ENCODE data around the gene MYO18B.

Gene MYO18B

DNA sequence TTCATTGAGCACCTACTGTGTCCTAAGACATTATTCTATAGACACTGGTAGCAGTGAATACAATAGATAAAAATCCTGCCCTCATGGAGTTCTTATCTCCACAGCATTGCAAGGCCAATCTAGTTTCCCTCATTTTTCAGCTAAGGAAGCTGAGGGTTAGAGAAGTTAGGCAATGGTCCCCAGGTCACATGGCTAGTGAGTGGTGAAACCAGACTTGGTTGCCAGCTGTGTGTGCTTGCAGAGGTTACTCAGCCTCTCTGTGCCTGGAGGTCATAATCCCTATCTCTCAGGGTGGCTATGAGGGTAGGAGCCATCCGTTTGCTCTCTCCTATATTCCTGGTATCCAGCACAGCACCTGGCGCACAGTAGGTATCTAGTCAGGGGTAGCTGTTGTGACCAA is 279.5 kb downstream of the MYO18B start:
- Histone ChIP-seq H3K9ac (ENCODE audit: low read length in 2 of 2) (no peak overlapping the region), H3K36me3 (ENCODE audit: control insufficient read depth in 2 of 2, insufficient read depth in 2 of 2, low read length in 2 of 2) (no peaks in the 10 kb centered on the region), H3K4me1 (ENCODE audit: control insufficient read depth, insufficient read depth, low read length) (no peaks in the 10 kb centered on the region)

DNA sequence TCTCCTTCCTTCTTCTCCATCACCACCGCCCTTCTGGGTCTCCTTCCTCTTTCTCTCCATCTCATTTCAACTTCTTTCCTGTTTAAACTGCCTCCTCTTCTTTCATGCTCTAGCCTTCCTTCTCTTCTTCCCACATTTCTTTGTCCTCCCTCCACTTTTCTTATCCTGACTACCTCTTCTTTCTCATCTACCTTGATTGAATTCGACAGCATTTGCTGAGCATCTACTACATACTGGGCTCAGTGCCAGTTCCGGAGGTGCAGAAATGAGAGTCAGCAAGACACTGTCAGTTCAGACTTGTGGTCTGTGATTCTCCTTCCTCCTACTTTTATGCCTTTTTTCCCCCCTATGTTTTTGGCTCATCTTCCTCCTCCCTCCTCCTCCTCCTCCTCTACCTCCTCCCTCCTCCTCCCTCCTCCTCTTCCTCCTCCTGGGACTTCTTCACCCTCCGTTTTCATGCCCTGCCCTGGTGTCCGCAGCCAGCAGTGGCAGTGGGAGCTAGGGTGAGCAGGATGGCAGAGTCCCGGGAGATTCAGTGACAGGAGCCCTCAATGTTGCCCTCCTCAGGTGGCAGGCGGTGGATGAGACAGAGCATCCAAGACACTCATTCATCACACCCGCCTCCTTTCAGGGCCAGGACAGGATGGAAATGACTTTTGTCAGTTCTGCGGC is 281.3 kb downstream of the MYO18B start:
- no peaks in the 10 kb centered on the region for H3K4me1 ChIP-seq (ENCODE audit: control insufficient read depth, insufficient read depth, low read length)
- no peaks in the 10 kb centered on the region for H3K36me3 ChIP-seq (ENCODE audit: control insufficient read depth in 2 of 2, insufficient read depth in 2 of 2, low read length in 2 of 2)
- H3K9ac ChIP-seq (ENCODE audit: low read length in 2 of 2): no peak overlapping the region
- no peak overlapping the region for H3K4me3 ChIP-seq (ENCODE audit: low read length in 2 of 2)
- peaks cover 4 to 6% of the 10 kb centered on the region in 2 donors for H3K27me3 ChIP-seq (ENCODE audit: control insufficient read depth in 1 of 2, insufficient read depth in 2 of 2, low read length in 2 of 2)
- no peak overlapping the region for H3K27ac ChIP-seq (ENCODE audit: low read length)
- peaks cover 4 to 16% of the 10 kb centered on the region in 2 donors for H3K9me3 ChIP-seq (ENCODE audit: control insufficient read depth in 2 of 2, low read length in 2 of 2)

More for the DNA sequence above, 279.5 kb downstream of the MYO18B start:
- Histone ChIP-seq H3K4me3 (ENCODE audit: low read length in 2 of 2) (no peak overlapping the region), H3K9me3 (ENCODE audit: control insufficient read depth in 2 of 2, low read length in 2 of 2) (peaks cover 4 to 16% of the 10 kb centered on the region in 2 donors), H3K27me3 (ENCODE audit: control insufficient read depth in 1 of 2, insufficient read depth in 2 of 2, low read length in 2 of 2) (peaks cover 4 to 6% of the 10 kb centered on the region in 2 donors), H3K27ac (ENCODE audit: low read length) (no peak overlapping the region)

DNA sequence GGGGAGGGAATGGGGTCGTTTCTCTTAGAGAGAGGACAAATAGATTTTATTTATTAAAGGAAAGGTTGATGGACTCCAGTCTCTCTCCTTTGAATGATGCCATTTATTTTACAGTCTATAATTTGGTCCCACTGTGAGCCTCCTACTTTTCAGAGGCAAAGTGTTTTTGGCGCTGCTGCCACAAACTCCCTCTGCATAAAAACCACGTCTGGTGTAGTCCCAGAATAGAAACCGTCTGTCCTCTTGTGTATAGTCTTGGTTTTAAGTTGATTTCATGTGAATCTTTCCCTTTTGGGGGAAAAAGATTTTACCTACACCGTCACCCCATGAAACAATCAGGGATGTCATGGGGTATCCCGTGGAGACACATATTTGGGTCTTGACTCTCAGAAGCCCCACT is 283.6 kb downstream of the MYO18B start:
- Histone ChIP-seq H3K36me3 (ENCODE audit: control insufficient read depth in 2 of 2, insufficient read depth in 2 of 2, low read length in 2 of 2) (no peaks in the 10 kb centered on the region), H3K27me3 (ENCODE audit: control insufficient read depth in 1 of 2, insufficient read depth in 2 of 2, low read length in 2 of 2) (peaks cover 2 to 4% of the 10 kb centered on the region in 2 donors), H3K9ac (ENCODE audit: low read length in 2 of 2) (no peak overlapping the region), H3K9me3 (ENCODE audit: control insufficient read depth in 2 of 2, low read length in 2 of 2) (peaks cover 4 to 16% of the 10 kb centered on the region in 2 donors), H3K4me3 (ENCODE audit: low read length in 2 of 2) (no peak overlapping the region), H3K27ac (ENCODE audit: low read length) (no peak overlapping the region), H3K4me1 (ENCODE audit: control insufficient read depth, insufficient read depth, low read length) (no peaks in the 10 kb centered on the region)

DNA sequence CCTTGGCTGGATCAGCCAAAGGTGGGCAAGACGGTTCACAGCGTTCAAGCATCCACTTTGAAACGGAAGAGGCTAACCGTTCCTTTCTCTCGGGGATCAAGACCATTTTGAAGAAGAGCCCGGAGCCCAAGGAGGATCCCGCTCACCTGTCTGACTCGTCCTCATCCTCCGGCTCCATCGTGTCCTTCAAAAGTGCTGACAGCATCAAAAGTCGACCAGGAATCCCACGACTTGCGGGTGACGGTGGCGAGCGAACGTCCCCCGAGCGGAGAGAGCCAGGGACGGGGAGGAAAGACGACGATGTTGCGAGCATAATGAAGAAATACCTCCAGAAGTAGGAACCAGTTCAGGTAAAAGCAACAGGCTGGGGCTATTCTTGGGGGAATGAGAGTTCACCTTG is 285.4 kb downstream of the MYO18B start:
- no peaks in the 10 kb centered on the region for H3K36me3 ChIP-seq (ENCODE audit: control insufficient read depth in 2 of 2, insufficient read depth in 2 of 2, low read length in 2 of 2)
- H3K4me3 ChIP-seq (ENCODE audit: low read length in 2 of 2): no peak overlapping the region
- peaks cover 2 to 10% of the 10 kb centered on the region in 2 donors for H3K9me3 ChIP-seq (ENCODE audit: control insufficient read depth in 2 of 2, low read length in 2 of 2)
- no peak overlapping the region for H3K9ac ChIP-seq (ENCODE audit: low read length in 2 of 2)
- no peaks in the 10 kb centered on the region for H3K4me1 ChIP-seq (ENCODE audit: control insufficient read depth, insufficient read depth, low read length)
- no peaks in the 10 kb centered on the region for H3K27me3 ChIP-seq (ENCODE audit: control insufficient read depth in 1 of 2, insufficient read depth in 2 of 2, low read length in 2 of 2)
- H3K27ac ChIP-seq (ENCODE audit: low read length): no peak overlapping the region

DNA sequence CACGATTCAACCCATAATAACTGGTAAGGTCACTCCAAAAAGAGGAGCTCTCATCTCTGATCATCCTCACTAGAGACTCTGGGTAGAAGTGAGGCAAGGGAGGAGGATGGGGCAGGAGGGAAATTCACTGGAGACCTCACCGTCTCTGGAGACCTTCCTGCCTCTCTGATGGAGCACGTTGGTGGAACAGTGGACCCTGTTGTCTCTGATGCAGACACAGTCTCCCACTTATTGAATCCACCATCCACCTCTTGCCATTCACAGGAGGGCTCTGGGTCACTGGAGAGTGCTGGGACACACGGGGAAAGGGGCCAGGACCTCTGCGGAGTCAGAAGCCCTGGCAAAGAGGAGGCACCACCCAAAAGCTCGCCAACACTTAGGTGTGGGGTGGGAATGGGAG is 289.7 kb downstream of the MYO18B start:
- H3K36me3 ChIP-seq (ENCODE audit: control insufficient read depth in 2 of 2, insufficient read depth in 2 of 2, low read length in 2 of 2): no peaks in the 10 kb centered on the region
- H3K4me3 ChIP-seq (ENCODE audit: low read length in 2 of 2): no peak overlapping the region
- peaks cover 0 to 4% of the 10 kb centered on the region in 2 donors for H3K9me3 ChIP-seq (ENCODE audit: control insufficient read depth in 2 of 2, low read length in 2 of 2)
- no peaks in the 10 kb centered on the region for H3K27me3 ChIP-seq (ENCODE audit: control insufficient read depth in 1 of 2, insufficient read depth in 2 of 2, low read length in 2 of 2)
- no peak overlapping the region for H3K27ac ChIP-seq (ENCODE audit: low read length)
- H3K4me1 ChIP-seq (ENCODE audit: control insufficient read depth, insufficient read depth, low read length): no peaks in the 10 kb centered on the region
- H3K9ac ChIP-seq (ENCODE audit: low read length in 2 of 2): no peak overlapping the region

DNA sequence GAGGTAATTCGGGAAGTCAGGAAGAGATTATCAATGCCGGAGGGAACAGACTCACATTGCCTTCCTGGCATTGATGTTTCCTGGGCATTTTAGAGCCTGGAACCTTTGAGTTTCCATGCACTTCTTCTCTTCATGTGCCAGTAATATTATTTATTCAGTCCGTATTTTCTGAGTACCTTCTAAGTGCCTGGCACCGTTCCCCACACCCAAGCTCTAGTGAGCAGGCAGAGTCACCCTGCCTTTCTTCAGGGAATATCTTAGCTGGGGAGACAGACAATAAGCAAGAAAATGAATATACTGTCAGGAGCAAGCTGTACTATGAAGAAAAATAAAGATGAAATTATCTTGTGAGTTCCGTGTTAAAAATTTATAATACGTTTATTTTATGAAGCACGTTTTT is 291.1 kb downstream of the MYO18B start:
- no peaks in the 10 kb centered on the region for H3K27me3 ChIP-seq (ENCODE audit: control insufficient read depth in 1 of 2, insufficient read depth in 2 of 2, low read length in 2 of 2)
- H3K9ac ChIP-seq (ENCODE audit: low read length in 2 of 2): no peak overlapping the region
- no peaks in the 10 kb centered on the region for H3K4me1 ChIP-seq (ENCODE audit: control insufficient read depth, insufficient read depth, low read length)
- no peak overlapping the region for H3K27ac ChIP-seq (ENCODE audit: low read length)
- peaks cover 0 to 4% of the 10 kb centered on the region in 2 donors for H3K9me3 ChIP-seq (ENCODE audit: control insufficient read depth in 2 of 2, low read length in 2 of 2)
- H3K4me3 ChIP-seq (ENCODE audit: low read length in 2 of 2): no peak overlapping the region
- H3K36me3 ChIP-seq (ENCODE audit: control insufficient read depth in 2 of 2, insufficient read depth in 2 of 2, low read length in 2 of 2): no peaks in the 10 kb centered on the region

DNA sequence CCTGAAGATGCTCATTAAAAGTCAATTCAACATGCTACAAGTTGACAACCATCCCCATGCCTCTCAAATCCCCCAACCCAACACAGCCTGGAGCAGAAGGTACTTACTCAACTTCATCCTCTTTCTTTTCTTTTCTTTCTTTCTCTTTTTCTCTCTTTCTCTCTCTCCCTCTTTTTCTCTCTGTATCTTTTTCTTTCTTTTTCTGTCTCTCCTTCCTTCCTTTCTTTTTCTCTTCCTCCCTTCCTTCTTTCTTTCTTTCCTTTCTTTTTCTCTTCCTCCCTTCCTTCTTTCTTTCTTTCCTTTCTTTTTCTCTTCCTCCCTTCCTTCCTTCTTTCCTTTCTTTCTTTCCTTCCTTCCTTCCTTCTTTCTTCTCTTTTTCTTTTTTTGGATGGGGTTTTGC is 291.6 kb downstream of the MYO18B start:
- H3K27me3 ChIP-seq (ENCODE audit: control insufficient read depth in 1 of 2, insufficient read depth in 2 of 2, low read length in 2 of 2): no peaks in the 10 kb centered on the region
- no peaks in the 10 kb centered on the region for H3K36me3 ChIP-seq (ENCODE audit: control insufficient read depth in 2 of 2, insufficient read depth in 2 of 2, low read length in 2 of 2)
- no peaks in the 10 kb centered on the region for H3K4me1 ChIP-seq (ENCODE audit: control insufficient read depth, insufficient read depth, low read length)
- H3K9me3 ChIP-seq (ENCODE audit: control insufficient read depth in 2 of 2, low read length in 2 of 2): peaks cover 0 to 4% of the 10 kb centered on the region in 2 donors
- H3K4me3 ChIP-seq (ENCODE audit: low read length in 2 of 2): no peak overlapping the region
- no peak overlapping the region for H3K27ac ChIP-seq (ENCODE audit: low read length)
- no peak overlapping the region for H3K9ac ChIP-seq (ENCODE audit: low read length in 2 of 2)

DNA sequence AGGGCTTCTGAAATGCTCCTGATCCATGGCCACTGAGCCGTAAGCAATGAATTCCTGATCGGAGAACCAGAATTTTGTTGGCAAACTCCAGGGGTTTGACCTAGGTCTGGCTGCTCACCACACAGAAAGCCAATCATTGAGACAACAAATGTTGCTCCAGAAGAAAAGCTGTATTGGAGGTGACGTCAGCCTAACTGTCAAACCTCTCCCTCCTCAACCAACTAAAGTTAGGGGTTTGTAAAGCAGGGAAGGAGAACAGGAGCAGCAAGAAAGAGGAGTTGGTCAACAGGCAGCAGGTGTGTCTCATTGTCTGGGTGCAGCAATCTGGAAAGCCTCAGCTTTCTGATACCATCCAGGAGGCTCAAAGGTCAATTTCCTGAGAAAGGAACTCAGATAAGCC is 293.5 kb downstream of the MYO18B start:
- Histone ChIP-seq H3K4me3 (ENCODE audit: low read length in 2 of 2) (no peak overlapping the region), H3K4me1 (ENCODE audit: control insufficient read depth, insufficient read depth, low read length) (no peaks in the 10 kb centered on the region), H3K36me3 (ENCODE audit: control insufficient read depth in 2 of 2, insufficient read depth in 2 of 2, low read length in 2 of 2) (no peaks in the 10 kb centered on the region), H3K9ac (ENCODE audit: low read length in 2 of 2) (no peak overlapping the region), H3K27ac (ENCODE audit: low read length) (no peak overlapping the region), H3K27me3 (ENCODE audit: control insufficient read depth in 1 of 2, insufficient read depth in 2 of 2, low read length in 2 of 2) (no peaks in the 10 kb centered on the region), H3K9me3 (ENCODE audit: control insufficient read depth in 2 of 2, low read length in 2 of 2) (peaks cover 0 to 4% of the 10 kb centered on the region in 2 donors)

DNA sequence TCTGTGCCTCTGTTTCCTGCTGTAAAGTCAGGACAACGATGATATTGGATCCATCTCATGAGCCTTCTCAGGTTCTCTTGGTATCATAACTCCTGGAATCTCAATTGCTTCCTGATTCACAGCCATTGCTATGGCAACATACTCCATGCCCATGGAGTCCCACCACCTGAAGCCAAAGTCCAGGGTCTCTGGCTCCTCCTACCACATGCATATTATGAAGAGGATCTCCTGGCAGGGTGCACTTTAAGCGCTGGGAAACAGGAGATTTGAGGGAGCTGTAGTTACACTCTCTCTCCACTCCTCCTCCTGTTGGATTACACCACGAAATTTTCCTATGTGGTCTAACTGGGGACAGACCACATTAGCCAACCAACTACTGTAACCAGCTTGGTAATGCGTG is 296.4 kb downstream of the MYO18B start:
- peaks cover 0 to 4% of the 10 kb centered on the region in 2 donors for H3K9me3 ChIP-seq (ENCODE audit: control insufficient read depth in 2 of 2, low read length in 2 of 2)
- no peak overlapping the region for H3K9ac ChIP-seq (ENCODE audit: low read length in 2 of 2)

DNA sequence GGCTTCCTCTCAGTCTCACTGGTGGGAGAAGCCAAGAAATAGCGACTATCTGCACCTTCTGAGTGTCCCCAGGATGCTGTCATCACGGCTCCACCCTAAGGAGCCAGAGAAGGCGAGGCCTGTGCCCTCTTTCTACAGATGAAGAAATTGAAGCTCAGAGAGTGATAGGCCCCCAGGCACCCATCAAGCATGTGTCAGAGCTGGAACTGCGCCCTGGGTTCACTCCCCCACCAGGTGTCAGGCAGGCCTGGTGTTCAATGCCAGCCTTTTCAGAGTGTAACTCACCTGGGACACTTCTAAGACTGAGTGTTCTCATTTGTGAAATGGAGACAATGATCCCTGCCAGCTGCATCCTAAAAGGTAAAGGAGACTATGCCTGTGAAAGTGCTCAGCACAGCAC is 299.9 kb downstream of the MYO18B start:
- H3K9me3 ChIP-seq (ENCODE audit: control insufficient read depth in 2 of 2, low read length in 2 of 2): no peaks in the 10 kb centered on the region
- no peaks in the 10 kb centered on the region for H3K4me1 ChIP-seq (ENCODE audit: control insufficient read depth, insufficient read depth, low read length)
- H3K27me3 ChIP-seq (ENCODE audit: control insufficient read depth in 1 of 2, insufficient read depth in 2 of 2, low read length in 2 of 2): no peaks in the 10 kb centered on the region
- H3K36me3 ChIP-seq (ENCODE audit: control insufficient read depth in 2 of 2, insufficient read depth in 2 of 2, low read length in 2 of 2): no peaks in the 10 kb centered on the region
- H3K27ac ChIP-seq (ENCODE audit: low read length): no peak overlapping the region
- H3K9ac ChIP-seq (ENCODE audit: low read length in 2 of 2): no peak overlapping the region
- no peak overlapping the region for H3K4me3 ChIP-seq (ENCODE audit: low read length in 2 of 2)

More for the DNA sequence above, 296.4 kb downstream of the MYO18B start:
- Histone ChIP-seq H3K36me3 (ENCODE audit: control insufficient read depth in 2 of 2, insufficient read depth in 2 of 2, low read length in 2 of 2) (no peaks in the 10 kb centered on the region), H3K4me3 (ENCODE audit: low read length in 2 of 2) (no peak overlapping the region), H3K4me1 (ENCODE audit: control insufficient read depth, insufficient read depth, low read length) (no peaks in the 10 kb centered on the region), H3K27ac (ENCODE audit: low read length) (no peak overlapping the region), H3K27me3 (ENCODE audit: control insufficient read depth in 1 of 2, insufficient read depth in 2 of 2, low read length in 2 of 2) (no peaks in the 10 kb centered on the region)

DNA sequence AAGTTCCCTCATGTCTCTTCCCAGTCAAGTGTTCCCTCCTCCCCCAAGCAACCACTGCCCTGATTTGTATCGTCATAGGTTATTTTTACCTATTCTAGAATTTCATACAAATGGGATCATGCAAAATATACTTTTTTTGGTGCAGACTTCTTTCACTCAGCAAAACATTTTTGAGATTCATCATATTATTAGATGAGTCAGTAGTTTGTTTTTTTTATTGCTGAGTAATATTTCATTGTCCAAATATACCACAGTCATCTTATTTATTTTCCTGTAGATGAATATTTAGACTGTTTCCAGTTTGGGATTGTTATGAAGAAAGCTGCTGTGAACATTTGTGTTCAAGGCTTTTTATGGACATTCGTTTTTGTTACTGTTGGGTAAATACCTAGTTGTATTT is 301.0 kb downstream of the MYO18B start:
- no peaks in the 10 kb centered on the region for H3K27me3 ChIP-seq (ENCODE audit: control insufficient read depth in 1 of 2, insufficient read depth in 2 of 2, low read length in 2 of 2)
- no peaks in the 10 kb centered on the region for H3K9me3 ChIP-seq (ENCODE audit: control insufficient read depth in 2 of 2, low read length in 2 of 2)
- H3K4me1 ChIP-seq (ENCODE audit: control insufficient read depth, insufficient read depth, low read length): no peaks in the 10 kb centered on the region
- H3K27ac ChIP-seq (ENCODE audit: low read length): no peak overlapping the region
- H3K9ac ChIP-seq (ENCODE audit: low read length in 2 of 2): no peak overlapping the region
- no peak overlapping the region for H3K4me3 ChIP-seq (ENCODE audit: low read length in 2 of 2)
- no peaks in the 10 kb centered on the region for H3K36me3 ChIP-seq (ENCODE audit: control insufficient read depth in 2 of 2, insufficient read depth in 2 of 2, low read length in 2 of 2)

Data from stomach smooth muscle (tissue), 2 donors.